HepG2 (cell line): ENCODE results near the gene AP2A2. TPM values are rescaled to one million over a fixed set of nuclear protein-coding genes. Genes with fewer than 3 reads are reported as not detected.

Experiments
- AHR ChIP-seq: IDR thresholded peaks from 2 replicates; pipeline ENCODE4 v1.6.1; 2018; ENCODE audit warnings: missing genetic modification reagents, missing compliant biosample characterization
- ARID2 ChIP-seq: sonication (generic); formaldehyde crosslinking; IDR thresholded peaks from 2 replicates; pipeline ENCODE4 v1.8.1; 2022; ENCODE audit warnings: mild to moderate bottlenecking, missing genetic modification reagents, borderline replicate concordance
- ESRRA ChIP-seq: sonication (generic); formaldehyde crosslinking; IDR thresholded peaks from 2 replicates; pipeline ENCODE4 v1.5.1; 2020; ENCODE audit warnings: mild to moderate bottlenecking, low read depth, missing genetic modification reagents
- ETV5 ChIP-seq: IDR thresholded peaks from 2 replicates; pipeline ENCODE4 v1.6.1; 2018; ENCODE audit warnings: missing biosample characterization, missing genetic modification reagents, inconsistent platforms, borderline replicate concordance
- HDAC2 ChIP-seq: sonication (generic); formaldehyde crosslinking; IDR thresholded peaks from 2 replicates; pipeline ENCODE4 v1.4.0; 2020; ENCODE audit warnings: missing genetic modification reagents
- HMGXB4 ChIP-seq, 2 experiments: sonication (generic) in 1 of 2; formaldehyde crosslinking in 1 of 2; IDR thresholded peaks; 2 replicates each; pipeline versions ENCODE4 v1.4.0 to v1.6.1; 2018 to 2020; ENCODE audit warnings: missing genetic modification reagents in 2 of 2, borderline replicate concordance in 1 of 2, low read depth in 1 of 2, mild to moderate bottlenecking in 1 of 2, missing biosample characterization in 1 of 2
- HNRNPL ChIP-seq: fragments of 200-400 bp; formaldehyde crosslinking; IDR thresholded peaks from 2 replicates; pipeline ENCODE4 v1.6.1; 2017; ENCODE audit warnings: mild to moderate bottlenecking, low read depth, low read length
- JUND ChIP-seq: sonication (generic); formaldehyde crosslinking; IDR thresholded peaks from 2 replicates; pipeline ENCODE4 v1.8.0; 2022; ENCODE audit warnings: mild to moderate bottlenecking, missing genetic modification reagents
- PHF8 ChIP-seq: sonication (generic); formaldehyde crosslinking; IDR thresholded peaks from 2 replicates; pipeline ENCODE4 v1.5.0; 2020; ENCODE audit warnings: missing genetic modification reagents
- POLR2G ChIP-seq: fragments of 200-400 bp; formaldehyde crosslinking; IDR thresholded peaks from 2 replicates; pipeline ENCODE4 v1.6.1; 2018; ENCODE audit warnings: mild to moderate bottlenecking, low read depth, low read length, moderate library complexity
- RERE ChIP-seq: IDR thresholded peaks from 2 replicates; pipeline ENCODE4 v1.6.1; 2016; ENCODE audit warnings: low read depth, missing genetic modification reagents, missing compliant biosample characterization
- RNF2 ChIP-seq: fragments of 450-650 bp; conservative IDR thresholded peaks from 2 replicates; pipeline ENCODE4 v1.6.1; 2016; ENCODE audit warnings: low read depth
- SALL1 ChIP-seq: sonication (generic); formaldehyde crosslinking; IDR thresholded peaks from 2 replicates; pipeline ENCODE4 v1.8.0; 2022; ENCODE audit warnings: mild to moderate bottlenecking, missing genetic modification reagents
- SOX5 ChIP-seq: IDR thresholded peaks from 2 replicates; pipeline ENCODE4 v1.6.1; 2016; ENCODE audit warnings: borderline replicate concordance
- SSRP1 ChIP-seq: IDR thresholded peaks from 2 replicates; pipeline ENCODE4 v1.6.1; 2016; ENCODE audit warnings: control low read depth
- SUZ12 ChIP-seq: fragments of 150-350 bp; IDR thresholded peaks from 2 replicates; pipeline ENCODE4 v1.6.1; 2014; ENCODE audit warnings: low read depth, low read length
- TAF1 ChIP-seq: sonication (generic); formaldehyde crosslinking; IDR thresholded peaks from 2 replicates; pipeline ENCODE4 v1.4.0; 2020; ENCODE audit warnings: missing genetic modification reagents
- TEF ChIP-seq: sonication (generic); formaldehyde crosslinking; IDR thresholded peaks from 2 replicates; pipeline ENCODE4 v1.5.0; 2020; ENCODE audit warnings: missing genetic modification reagents
- ZNF567 ChIP-seq: sonication (generic); formaldehyde crosslinking; IDR thresholded peaks from 2 replicates; pipeline ENCODE4 v1.8.1; 2023; ENCODE audit warnings: mild to moderate bottlenecking, missing genetic modification reagents, borderline replicate concordance
- ZNF629 ChIP-seq: sonication (generic); formaldehyde crosslinking; conservative IDR thresholded peaks from 2 replicates; pipeline ENCODE4 v1.5.0; 2020; ENCODE audit warnings: missing genetic modification reagents
- ZNF724P ChIP-seq: sonication (generic); formaldehyde crosslinking; IDR thresholded peaks from 2 replicates; pipeline ENCODE4 v1.8.0; 2022; ENCODE audit warnings: missing genetic modification reagents, borderline replicate concordance
- polyA plus RNA-seq, 8 experiments: library from polyadenylated mRNA; depleted of rRNA in 3 of 8; stranded (reverse) in 7 of 8; unstranded in 1 of 8; fragments of >200 nt; fragmentation: Illumina TruSeq in 4 of 8; extraction: Trizol in 4 of 8; gene quantifications; 2 replicates each; pipeline versions ENCODE4 v1.2.1 to v1.2.3, GENCODE V29; 2011 to 2016; ENCODE audit warnings: low read depth in 4 of 8, missing spikeins in 1 of 8, mixed read lengths in 1 of 8; ENCODE audit not compliant: insufficient read depth in 1 of 8
- total RNA-seq, 5 experiments: library from RNA; depleted of rRNA; stranded (reverse); fragments of >200 nt; fragmentation: Illumina TruSeq; extraction: Trizol; gene quantifications; 2 replicates each; pipeline ENCODE4 v1.2.3, GENCODE V29; 2016; ENCODE audit warnings: low read depth in 1 of 5

The AP2A2 gene
- total and polyA plus RNA-seq, 2 of the 13 experiments (the other 11 are each of a cell fraction or from before 2014, with no cell fraction given), result 25.7 to 75.7 TPM

GRCh38 chr11:910589-911030, 15.1 kb upstream of the AP2A2 start, which contains the start of gene CHID1 (continued):
- TF ChIP-seq HMGXB4 (CRISPR knock-in tag; IDR thresholded peaks at IDR 0.05; ENCODE audit: borderline replicate concordance in 1 of 2, low read depth in 1 of 2) (0 out of 4 replicates have a peak, but pooled peaks of 1 of the 2 experiments have one; percentile 46), SOX5 (CRISPR knock-in tag) (peak; percentile 13; the same call in 1 of the 2 replicates), PHF8 (CRISPR knock-in tag) (peak; percentile 72), ZNF629 (CRISPR knock-in tag) (0 out of 2 replicates have a peak, but pooled peaks have one; percentile 25), TAF1 (CRISPR knock-in tag) (peak; percentile 56; the same call in 1 of the 2 replicates), ARID2 (CRISPR knock-in tag) (no peak), ZNF567 (CRISPR knock-in tag) (peak; percentile 84; the same call in 1 of the 2 replicates), SUZ12 (peak; percentile 29; the same call in 1 of the 2 replicates), ZNF724P (CRISPR knock-in tag) (peak; percentile 60; the same call in 1 of the 2 replicates), ESRRA (CRISPR knock-in tag) (0 out of 2 replicates have a peak, but pooled peaks have one; percentile 16), HDAC2 (CRISPR knock-in tag) (0 out of 2 replicates have a peak, but pooled peaks have one; percentile 29), JUND (no peak), ETV5 (CRISPR knock-in tag) (peak; percentile 41; the same call in 1 of the 2 replicates), RERE (no peak), SALL1 (CRISPR knock-in tag) (peak; percentile 70), TEF (CRISPR knock-in tag) (no peak), HNRNPL (no peak), POLR2G (peak; percentile 70), SSRP1 (no peak), AHR (CRISPR knock-in tag) (0 out of 2 replicates have a peak, but pooled peaks have one; percentile 14), RNF2 (no peak)
